HCT116 (cell line): Measurements from ENCODE around the gene MYLIP.

Experiments
- CEBPB ChIP-seq: IDR thresholded peaks from 2 replicates; pipeline ENCODE4 v1.6.1; 2012; ENCODE audit warnings: low read depth
- EZH2 ChIP-seq: fragments of 200-600 bp; sonication (generic); IDR thresholded peaks from 2 replicates; pipeline ENCODE4 v1.6.1; 2017; ENCODE audit warnings: antibody characterized with exemption, mixed run types
- EZH2phosphoT487 ChIP-seq: fragments of 200-600 bp; IDR thresholded peaks from 2 replicates; pipeline ENCODE4 v1.6.1; 2018; ENCODE audit warnings: antibody characterized with exemption, borderline replicate concordance
- MAX ChIP-seq: IDR thresholded peaks from 2 replicates; pipeline ENCODE4 v1.6.1; 2012
- POLR2A ChIP-seq: IDR thresholded peaks from 2 replicates; pipeline ENCODE4 v1.7.0; 2011; ENCODE audit warnings: borderline replicate concordance; ENCODE audit not compliant: insufficient read depth, insufficient read length; ENCODE audit errors: extremely low read depth
- POLR2AphosphoS5 ChIP-seq: IDR thresholded peaks from 2 replicates; pipeline ENCODE4 v1.6.1; 2011; ENCODE audit warnings: mild to moderate bottlenecking, low read depth, low read length, moderate library complexity
- SIN3A ChIP-seq: IDR thresholded peaks from 2 replicates; pipeline ENCODE4 v1.6.1; 2012; ENCODE audit warnings: low read depth
- TCF7L2 ChIP-seq: IDR thresholded peaks from 2 replicates; pipeline ENCODE4 v1.7.0; 2011; ENCODE audit warnings: borderline replicate concordance, inconsistent platforms; ENCODE audit not compliant: insufficient read depth, insufficient read length; ENCODE audit errors: extremely low read depth
- ZBTB33 ChIP-seq: IDR thresholded peaks from 2 replicates; pipeline ENCODE4 v1.6.1; 2011; ENCODE audit warnings: mild to moderate bottlenecking, low read length, moderate library complexity; ENCODE audit not compliant: insufficient replicate concordance; ENCODE audit errors: extremely low read depth
- ZNF274 ChIP-seq: fragments of 200-500 bp; sonication (Bioruptor generic); IDR thresholded peaks from 2 replicates; pipeline ENCODE4 v1.6.1; 2014; ENCODE audit warnings: mild to moderate bottlenecking, low read depth, low read length, inconsistent platforms
- TF ChIP-seq, protein P1 (sequence below), 3 experiments: fragments of 200-600 bp in 1 of 3; sonication (generic) in 1 of 3; IDR thresholded peaks in 2 of 3; conservative IDR thresholded peaks in 1 of 3; 2 replicates each; pipeline ENCODE4 v1.5.1; 2012 to 2017; ENCODE audit warnings: low read depth in 2 of 3, low read length in 2 of 3, antibody characterized with exemption in 1 of 3, borderline replicate concordance in 1 of 3, control low read depth in 1 of 3, mild to moderate bottlenecking in 1 of 3, mixed read lengths in 1 of 3, mixed run types in 1 of 3, moderate library complexity in 1 of 3; ENCODE audit not compliant: insufficient read depth in 1 of 3
- TF ChIP-seq, protein P2 (sequence below): IDR thresholded peaks from 2 replicates; pipeline ENCODE4 v1.6.1; 2012; ENCODE audit warnings: low read depth

GRCh38 chr6:16081326-16081725 lies 47.6 kb upstream of the MYLIP start:
- TF ChIP-seq, protein P1, sequence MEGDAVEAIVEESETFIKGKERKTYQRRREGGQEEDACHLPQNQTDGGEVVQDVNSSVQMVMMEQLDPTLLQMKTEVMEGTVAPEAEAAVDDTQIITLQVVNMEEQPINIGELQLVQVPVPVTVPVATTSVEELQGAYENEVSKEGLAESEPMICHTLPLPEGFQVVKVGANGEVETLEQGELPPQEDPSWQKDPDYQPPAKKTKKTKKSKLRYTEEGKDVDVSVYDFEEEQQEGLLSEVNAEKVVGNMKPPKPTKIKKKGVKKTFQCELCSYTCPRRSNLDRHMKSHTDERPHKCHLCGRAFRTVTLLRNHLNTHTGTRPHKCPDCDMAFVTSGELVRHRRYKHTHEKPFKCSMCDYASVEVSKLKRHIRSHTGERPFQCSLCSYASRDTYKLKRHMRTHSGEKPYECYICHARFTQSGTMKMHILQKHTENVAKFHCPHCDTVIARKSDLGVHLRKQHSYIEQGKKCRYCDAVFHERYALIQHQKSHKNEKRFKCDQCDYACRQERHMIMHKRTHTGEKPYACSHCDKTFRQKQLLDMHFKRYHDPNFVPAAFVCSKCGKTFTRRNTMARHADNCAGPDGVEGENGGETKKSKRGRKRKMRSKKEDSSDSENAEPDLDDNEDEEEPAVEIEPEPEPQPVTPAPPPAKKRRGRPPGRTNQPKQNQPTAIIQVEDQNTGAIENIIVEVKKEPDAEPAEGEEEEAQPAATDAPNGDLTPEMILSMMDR (IDR thresholded peaks at IDR 0.05 in 2 of 3, conservative IDR thresholded peaks at IDR 0.05 in 1 of 3; ENCODE audit: borderline replicate concordance in 1 of 3, insufficient read depth in 1 of 3, low read depth in 2 of 3, low read length in 2 of 3), result no peak
- TF ChIP-seq MAX (no peak), TCF7L2 (no peak), POLR2AphosphoS5 (no peak), POLR2A (no peak), EZH2 (no peak), ZNF274 (no peak), ZBTB33 (no peak), SIN3A (no peak), EZH2phosphoT487 (no peak), CEBPB (no peak)
- TF ChIP-seq, protein P2, sequence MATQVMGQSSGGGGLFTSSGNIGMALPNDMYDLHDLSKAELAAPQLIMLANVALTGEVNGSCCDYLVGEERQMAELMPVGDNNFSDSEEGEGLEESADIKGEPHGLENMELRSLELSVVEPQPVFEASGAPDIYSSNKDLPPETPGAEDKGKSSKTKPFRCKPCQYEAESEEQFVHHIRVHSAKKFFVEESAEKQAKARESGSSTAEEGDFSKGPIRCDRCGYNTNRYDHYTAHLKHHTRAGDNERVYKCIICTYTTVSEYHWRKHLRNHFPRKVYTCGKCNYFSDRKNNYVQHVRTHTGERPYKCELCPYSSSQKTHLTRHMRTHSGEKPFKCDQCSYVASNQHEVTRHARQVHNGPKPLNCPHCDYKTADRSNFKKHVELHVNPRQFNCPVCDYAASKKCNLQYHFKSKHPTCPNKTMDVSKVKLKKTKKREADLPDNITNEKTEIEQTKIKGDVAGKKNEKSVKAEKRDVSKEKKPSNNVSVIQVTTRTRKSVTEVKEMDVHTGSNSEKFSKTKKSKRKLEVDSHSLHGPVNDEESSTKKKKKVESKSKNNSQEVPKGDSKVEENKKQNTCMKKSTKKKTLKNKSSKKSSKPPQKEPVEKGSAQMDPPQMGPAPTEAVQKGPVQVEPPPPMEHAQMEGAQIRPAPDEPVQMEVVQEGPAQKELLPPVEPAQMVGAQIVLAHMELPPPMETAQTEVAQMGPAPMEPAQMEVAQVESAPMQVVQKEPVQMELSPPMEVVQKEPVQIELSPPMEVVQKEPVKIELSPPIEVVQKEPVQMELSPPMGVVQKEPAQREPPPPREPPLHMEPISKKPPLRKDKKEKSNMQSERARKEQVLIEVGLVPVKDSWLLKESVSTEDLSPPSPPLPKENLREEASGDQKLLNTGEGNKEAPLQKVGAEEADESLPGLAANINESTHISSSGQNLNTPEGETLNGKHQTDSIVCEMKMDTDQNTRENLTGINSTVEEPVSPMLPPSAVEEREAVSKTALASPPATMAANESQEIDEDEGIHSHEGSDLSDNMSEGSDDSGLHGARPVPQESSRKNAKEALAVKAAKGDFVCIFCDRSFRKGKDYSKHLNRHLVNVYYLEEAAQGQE, result no peak
